Vagina (tissue), 2 donors: ENCODE measurements around the gene RELA. TPM values are rescaled to one million over a fixed set of nuclear protein-coding genes. Genes with fewer than 3 reads are reported as not detected.

Experiments
- DNase-seq, 2 donors: peaks; one replicate each; pipeline ENCODE4 v3.0.0-alpha.2; 2017; ENCODE audit errors: extremely low spot score in 2 of 2
- H3K27ac ChIP-seq: fragments of 200-600 bp; sonication (generic); one replicate; pipeline ENCODE4 v1.5.1; 2019
- H3K27me3 ChIP-seq: fragments of 200-600 bp; sonication (generic); one replicate; pipeline ENCODE4 v1.5.1; 2019
- H3K36me3 ChIP-seq, 2 donors: fragments of 200-600 bp; sonication (generic); one replicate each; pipeline ENCODE4 v1.5.1; 2017 to 2019
- H3K4me1 ChIP-seq: fragments of 200-600 bp; sonication (generic); one replicate; pipeline ENCODE4 v1.5.1; 2019
- H3K4me3 ChIP-seq, 2 donors: fragments of 200-600 bp; sonication (generic); 1 replicate in 1 of 2; 2 replicates in 1 of 2; pipeline ENCODE4 v1.5.1; 2016 to 2019
- H3K9me3 ChIP-seq: fragments of 200-600 bp; sonication (generic); one replicate; pipeline ENCODE4 v1.5.1; 2019
- CTCF ChIP-seq, 3 experiments: fragments of 450-650 bp in 2 of 3; fragments of 200-600 bp in 1 of 3; sonication (generic) in 1 of 3; IDR thresholded peaks; one replicate each; pipeline ENCODE4 v1.5.1; 2017 to 2019; ENCODE audit warnings: antibody characterized with exemption in 3 of 3, mild to moderate bottlenecking in 2 of 3, moderate library complexity in 2 of 3
- POLR2A ChIP-seq, 2 donors: fragments of 450-650 bp; IDR thresholded peaks; one replicate each; pipeline ENCODE4 v1.6.1; 2017; ENCODE audit warnings: antibody characterized with exemption in 2 of 2, mild to moderate bottlenecking in 2 of 2, moderate library complexity in 2 of 2
- POLR2AphosphoS5 ChIP-seq, 2 donors: sonication (generic); formaldehyde crosslinking; IDR thresholded peaks; one replicate each; pipeline ENCODE4 v1.9.0; 2017; ENCODE audit warnings: antibody characterized with exemption in 2 of 2, mild to moderate bottlenecking in 2 of 2, low read depth in 1 of 2; ENCODE audit not compliant: insufficient read depth in 1 of 2
- intact Hi-C: fragments of 100-400 bp; cut with DNase I; formaldehyde crosslinking; loops from one replicate; pipeline ENCODE4 v1.15.1; 2023
- total RNA-seq: library from RNA; depleted of rRNA; stranded (reverse); fragments of >200 nt; gene quantifications from one replicate; pipeline ENCODE4 v1.2.3, GENCODE V29; 2016

RELA gene
- total RNA-seq, 1 donor from 2014 or later = 59.2 TPM

GRCh38 chr11:65660038-65660437, 2.7 kb downstream of the RELA start:
- no peak overlapping the region for H3K4me3 ChIP-seq
- H3K27ac ChIP-seq = no peak overlapping the region
- TF ChIP-seq POLR2A (IDR thresholded peaks at IDR 0.05) = no peak
- TF ChIP-seq CTCF (IDR thresholded peaks at IDR 0.05) = no peak
- TF ChIP-seq POLR2AphosphoS5 (IDR thresholded peaks at IDR 0.05; ENCODE audit: insufficient read depth in 1 of 2, low read depth in 1 of 2) = no peak
- H3K27me3 ChIP-seq = no peaks in the 10 kb centered on the region
- H3K4me1 ChIP-seq = peaks cover 24% of the 10 kb centered on the region
- no peak for DNase-seq
- intact Hi-C loops = no loop called here
- no peaks in the 10 kb centered on the region for H3K9me3 ChIP-seq
- H3K36me3 ChIP-seq = peaks cover 0 to 55% of the 10 kb centered on the region in 2 donors

GRCh38 chr11:65658174-65659021, 4.3 kb downstream of the RELA start:
- Histone ChIP-seq H3K27ac (no peak overlapping the region), H3K4me1 (peaks cover 23% of the 10 kb centered on the region), H3K36me3 (peaks cover 0 to 64% of the 10 kb centered on the region in 2 donors), H3K9me3 (no peaks in the 10 kb centered on the region), H3K27me3 (no peaks in the 10 kb centered on the region), H3K4me3 (no peak overlapping the region)
- TF ChIP-seq CTCF (IDR thresholded peaks at IDR 0.05) = no peak
- peak in 1 of 2 donors; percentile 84 for DNase-seq
- intact Hi-C loops = no loop called here

GRCh38 chr11:65657426-65657825, 5.3 kb downstream of the RELA start:
- peaks cover 0 to 64% of the 10 kb centered on the region in 2 donors for H3K36me3 ChIP-seq
- H3K4me3 ChIP-seq = no peak overlapping the region
- H3K4me1 ChIP-seq = peaks cover 28% of the 10 kb centered on the region
- TF ChIP-seq POLR2AphosphoS5 (IDR thresholded peaks at IDR 0.05; ENCODE audit: insufficient read depth in 1 of 2, low read depth in 1 of 2) = no peak
- TF ChIP-seq POLR2A (IDR thresholded peaks at IDR 0.05) = no peak
- TF ChIP-seq CTCF (IDR thresholded peaks at IDR 0.05) = no peak
- H3K27me3 ChIP-seq = no peaks in the 10 kb centered on the region
- intact Hi-C loops = no loop called here
- no peaks in the 10 kb centered on the region for H3K9me3 ChIP-seq
- H3K27ac ChIP-seq = no peak overlapping the region
- DNase-seq = peak in 1 of 2 donors; percentile 78

GRCh38 chr11:65655570-65656332, 7.0 kb downstream of the RELA start:
- Histone ChIP-seq H3K27ac (no peak overlapping the region), H3K4me3 (no peak overlapping the region), H3K27me3 (no peaks in the 10 kb centered on the region), H3K4me1 (peaks cover 31% of the 10 kb centered on the region), H3K9me3 (no peaks in the 10 kb centered on the region), H3K36me3 (peaks cover 0 to 59% of the 10 kb centered on the region in 2 donors)
- TF ChIP-seq POLR2A (IDR thresholded peaks at IDR 0.05) (no peak), POLR2AphosphoS5 (IDR thresholded peaks at IDR 0.05; ENCODE audit: insufficient read depth in 1 of 2, low read depth in 1 of 2) (no peak), CTCF (IDR thresholded peaks at IDR 0.05) (no peak)
- peak in 1 of 2 donors; percentile 80 for DNase-seq
- intact Hi-C loops = no loop called here
